NCI-H345 treated with DMSO at 0.1 percent for 48 hours (cell line): ENCODE results near the gene NOXO1.

Experiments
- DNase-seq: peaks from one replicate; lab custom pipeline; 2025; ENCODE audit not compliant: unreplicated experiment; lab: John Stamatoyannopoulos, UW

Gene NOXO1

DNA sequence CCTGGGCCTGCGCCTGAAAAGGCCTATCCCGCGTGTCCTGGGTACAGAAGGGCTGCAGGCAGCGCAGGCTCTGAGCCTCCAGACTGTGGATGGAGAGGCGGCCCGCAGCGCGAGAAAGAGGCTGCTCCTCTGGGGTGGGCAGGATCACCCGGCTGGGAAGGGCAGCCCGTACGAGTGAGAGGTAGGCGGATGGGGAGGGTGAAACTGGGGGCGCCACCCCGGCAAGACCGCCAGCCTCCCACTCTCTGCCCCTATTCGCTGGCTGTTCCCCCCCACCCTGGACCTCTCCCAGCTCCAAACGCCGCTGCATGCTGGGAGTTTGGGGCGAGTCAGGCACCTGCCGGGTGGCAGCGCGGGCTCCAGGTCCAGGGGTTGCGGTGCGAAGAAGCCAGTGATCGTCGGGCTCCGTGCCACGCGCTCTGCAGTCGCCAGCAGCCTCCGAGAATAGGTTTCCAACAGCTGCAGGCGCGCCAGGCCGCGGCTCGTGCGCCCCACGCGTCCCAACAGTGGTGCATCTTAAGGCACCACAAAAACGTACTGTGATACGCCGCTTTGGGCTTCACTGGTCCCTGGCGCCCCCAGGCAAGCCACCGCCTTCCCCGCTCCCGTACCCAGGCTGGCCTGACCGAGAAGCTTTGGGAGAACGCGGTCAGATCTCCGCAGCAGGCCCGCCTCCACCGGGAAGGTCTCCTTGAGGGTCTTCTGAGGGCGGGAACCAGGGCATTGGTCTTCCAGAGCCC, 1.1 kb downstream of the NOXO1 start:
- DNase-seq = no peak

DNA sequence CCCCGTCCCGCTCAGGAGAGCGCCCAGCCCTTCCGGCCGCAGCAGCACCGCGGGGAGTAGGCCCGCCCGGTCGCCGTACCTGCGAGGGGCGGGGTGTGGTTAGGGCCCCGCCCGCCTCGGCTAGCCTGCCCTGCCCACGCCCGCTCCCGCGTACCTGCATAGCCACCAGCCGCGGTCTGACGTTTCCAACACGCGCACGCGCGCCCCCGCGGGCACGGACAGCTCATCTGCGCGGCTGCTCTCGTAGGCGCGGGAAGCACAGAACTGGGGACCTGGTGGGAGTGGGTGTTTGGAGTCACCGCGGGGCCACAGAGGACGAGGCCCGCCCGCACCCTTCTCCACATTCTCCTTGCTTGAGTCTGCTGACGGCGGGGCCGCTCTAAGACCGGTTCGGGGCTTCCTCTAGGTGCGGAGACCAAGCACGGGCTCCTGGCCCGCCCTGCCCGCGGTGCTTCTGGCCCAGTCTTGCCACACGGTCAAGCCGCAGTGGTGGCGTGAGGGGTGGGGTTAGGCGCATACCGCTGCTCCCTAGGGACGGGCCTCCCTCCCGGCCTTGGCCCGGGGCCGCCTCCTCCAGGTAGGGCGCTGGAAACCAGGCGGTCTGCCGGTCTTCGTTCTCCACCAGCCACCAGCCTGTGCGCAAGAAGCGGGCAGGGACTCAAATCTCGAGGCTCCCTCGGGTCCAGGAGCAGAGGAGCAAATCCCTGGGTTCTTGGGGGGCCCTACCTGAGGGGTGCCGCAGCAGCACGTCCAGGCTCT, 1.8 kb downstream of the NOXO1 start:
- DNase-seq = no peak

DNA sequence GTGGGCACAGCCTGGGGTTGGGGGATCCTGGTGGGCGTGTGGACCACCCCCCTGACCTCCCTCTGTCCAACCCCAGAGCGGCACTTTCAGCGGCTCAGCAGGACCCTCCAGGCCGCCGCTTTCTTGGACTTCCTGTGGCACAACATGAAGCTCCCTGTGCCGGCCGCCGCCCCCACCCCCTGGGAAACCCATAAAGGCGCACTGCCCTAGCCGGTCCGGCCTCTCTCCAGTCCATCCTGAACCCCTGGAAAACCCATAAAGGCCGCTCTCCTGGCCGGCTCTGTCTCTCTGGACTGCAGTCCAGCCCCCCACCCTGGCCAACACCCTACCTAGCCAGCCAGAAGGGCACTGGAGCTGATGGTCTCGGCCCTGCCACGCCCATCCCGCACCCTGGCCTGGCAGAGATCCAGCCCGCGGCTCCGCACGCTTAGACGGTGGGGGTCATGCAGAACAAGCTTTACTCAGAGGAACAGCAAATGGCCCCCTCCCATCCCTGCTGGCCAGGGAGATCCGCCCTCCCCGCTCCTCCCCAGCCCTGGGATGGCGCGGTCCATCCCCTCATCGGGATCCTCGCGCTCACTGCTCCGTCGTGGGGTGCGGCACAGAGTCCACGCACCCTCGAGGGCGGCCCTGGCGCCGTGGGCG, 2.7 kb downstream of the NOXO1 start:
- no peak for DNase-seq

DNA sequence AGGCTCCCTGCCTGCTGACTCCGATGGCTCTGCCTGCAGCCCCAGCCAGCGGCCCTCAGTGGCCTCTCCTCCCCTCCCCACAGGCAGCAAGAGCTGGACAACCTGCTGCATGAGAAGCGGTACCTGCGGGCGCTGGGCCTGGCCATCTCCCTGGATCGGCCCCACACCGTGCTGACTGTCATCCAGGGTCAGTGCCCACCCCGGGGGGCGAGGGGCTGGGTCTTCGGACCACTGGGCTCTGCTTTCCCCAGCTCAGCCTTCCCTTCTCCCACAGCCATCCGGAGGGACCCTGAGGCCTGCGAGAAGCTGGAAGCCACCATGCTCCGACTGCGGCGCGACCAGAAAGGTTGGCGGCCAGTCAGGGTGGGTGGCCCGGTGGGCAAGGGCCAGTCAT, 3.4 kb downstream of the NOXO1 start:
- no peak for DNase-seq

DNA sequence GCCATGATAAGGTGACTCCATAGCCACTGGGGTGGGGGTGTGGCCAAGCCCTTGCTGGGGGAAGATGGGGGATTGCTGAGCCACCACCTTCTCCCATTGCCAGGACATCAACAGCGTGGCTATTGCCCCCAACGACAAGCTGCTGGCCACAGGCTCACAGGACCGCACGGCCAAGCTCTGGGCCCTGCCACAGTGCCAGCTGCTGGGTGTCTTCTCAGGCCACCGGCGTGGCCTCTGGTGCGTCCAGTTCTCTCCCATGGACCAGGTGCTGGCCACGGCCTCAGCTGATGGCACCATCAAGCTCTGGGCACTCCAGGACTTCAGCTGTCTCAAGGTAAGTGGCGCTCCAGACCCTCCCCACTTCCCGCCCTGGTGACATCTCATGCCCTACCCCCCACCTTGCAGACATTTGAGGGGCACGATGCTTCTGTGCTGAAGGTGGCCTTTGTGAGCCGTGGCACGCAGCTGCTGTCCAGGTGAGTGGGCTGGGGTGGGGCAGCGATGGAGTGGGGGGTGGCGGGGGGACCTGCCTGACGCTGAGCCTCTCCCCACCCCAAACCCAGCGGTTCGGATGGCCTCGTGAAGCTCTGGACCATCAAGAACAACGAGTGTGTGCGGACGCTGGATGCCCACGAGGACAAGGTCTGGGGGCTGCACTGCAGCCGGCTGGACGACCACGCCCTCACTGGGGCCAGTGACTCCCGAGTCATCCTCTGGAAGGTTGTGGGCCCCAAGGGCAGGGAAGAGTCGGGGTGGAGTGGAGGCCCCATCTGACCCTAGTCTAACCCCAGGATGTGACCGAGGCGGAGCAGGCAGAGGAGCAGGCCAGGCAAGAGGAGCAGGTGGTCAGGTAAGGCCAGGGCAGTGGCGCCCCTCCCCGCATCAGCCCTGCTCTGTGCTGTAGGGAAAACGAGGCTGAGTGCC, 4.1 kb downstream of the NOXO1 start:
- no peak for DNase-seq

DNA sequence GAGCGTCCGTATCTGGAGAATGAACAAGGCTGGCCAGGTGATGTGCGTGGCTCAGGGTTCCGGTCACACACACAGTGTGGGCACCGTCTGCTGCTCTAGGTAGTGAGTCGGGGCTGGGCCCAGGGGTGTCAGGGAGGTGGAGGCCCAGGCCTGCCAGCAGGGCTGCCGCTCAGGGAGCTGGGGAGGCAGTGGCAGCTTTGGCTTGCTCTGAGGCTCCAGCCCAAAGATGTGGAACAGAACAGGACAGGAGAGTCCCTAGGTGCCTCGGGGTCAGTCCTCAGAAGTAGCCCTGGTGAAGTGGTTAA, 5.1 kb downstream of the NOXO1 start:
- no peak for DNase-seq

DNA sequence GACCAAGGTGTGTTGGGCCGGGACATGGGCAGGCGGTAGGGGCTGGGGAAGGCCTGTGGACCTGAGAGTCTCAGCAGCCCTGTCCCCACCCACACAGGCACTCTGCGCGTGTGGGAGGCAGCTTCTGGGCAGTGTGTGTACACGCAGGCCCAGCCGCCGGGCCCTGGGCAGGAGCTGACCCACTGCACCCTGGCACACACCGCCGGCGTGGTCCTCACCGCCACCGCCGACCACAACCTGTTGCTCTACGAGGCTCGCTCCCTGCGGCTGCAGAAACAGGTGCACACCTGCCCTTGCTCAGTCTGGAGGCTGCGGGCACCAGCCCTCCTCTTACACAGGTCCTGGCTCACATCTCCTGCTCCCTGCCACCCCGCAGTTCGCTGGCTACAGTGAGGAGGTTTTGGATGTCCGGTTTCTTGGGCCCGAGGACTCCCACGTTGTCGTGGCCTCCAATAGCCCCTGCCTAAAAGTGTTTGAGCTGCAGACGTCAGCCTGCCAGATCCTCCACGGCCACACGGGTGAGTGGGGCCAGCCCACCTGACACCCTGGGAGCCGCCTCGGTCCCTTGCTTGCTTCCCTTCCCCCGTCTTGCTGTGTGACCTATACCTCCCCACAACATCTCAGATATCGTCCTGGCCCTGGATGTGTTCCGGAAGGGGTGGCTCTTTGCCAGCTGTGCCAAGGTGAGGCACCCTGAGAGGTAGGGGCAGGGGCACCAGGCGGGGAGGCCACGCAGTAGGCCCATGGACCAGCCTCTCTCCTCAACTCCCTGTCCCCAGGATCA, 5.6 kb downstream of the NOXO1 start:
- no peak for DNase-seq

DNA sequence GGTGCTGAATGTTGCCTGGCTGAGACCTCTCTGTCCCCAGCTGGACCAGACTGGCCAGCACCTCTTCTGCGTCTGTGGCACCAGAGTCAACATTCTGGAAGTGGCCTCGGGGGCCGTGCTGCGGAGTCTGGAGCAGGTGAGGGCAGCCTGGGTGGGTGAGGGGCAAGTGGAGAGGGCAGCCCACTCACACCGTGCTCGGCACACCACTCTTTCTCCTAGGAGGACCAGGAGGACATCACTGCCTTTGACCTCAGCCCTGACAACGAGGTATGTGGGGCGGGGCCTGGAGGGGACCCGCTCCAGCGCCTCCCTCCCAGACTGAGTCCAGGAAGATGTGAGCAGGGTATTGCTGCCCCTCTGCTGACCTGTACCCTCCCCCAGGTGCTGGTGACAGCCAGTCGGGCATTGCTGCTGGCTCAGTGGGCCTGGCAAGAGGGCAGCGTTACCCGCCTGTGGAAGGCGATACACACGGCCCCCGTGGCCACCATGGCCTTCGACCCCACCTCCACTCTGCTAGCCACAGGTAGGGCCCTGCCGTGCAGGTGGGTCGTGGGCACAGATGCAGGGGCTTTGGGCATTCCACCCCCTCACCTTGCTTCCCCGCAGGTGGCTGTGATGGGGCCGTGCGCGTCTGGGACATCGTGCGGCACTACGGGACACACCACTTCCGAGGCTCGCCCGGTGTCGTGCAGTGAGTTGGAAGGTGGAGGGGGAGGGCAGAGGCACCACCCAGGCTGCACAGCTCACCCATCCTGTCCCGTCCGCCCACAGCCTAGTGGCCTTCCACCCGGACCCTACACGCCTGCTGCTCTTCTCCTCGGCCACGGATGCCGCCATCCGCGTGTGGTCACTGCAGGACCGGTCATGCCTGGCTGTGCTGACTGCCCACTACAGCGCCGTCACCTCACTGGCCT, 6.9 kb downstream of the NOXO1 start:
- DNase-seq = no peak

DNA sequence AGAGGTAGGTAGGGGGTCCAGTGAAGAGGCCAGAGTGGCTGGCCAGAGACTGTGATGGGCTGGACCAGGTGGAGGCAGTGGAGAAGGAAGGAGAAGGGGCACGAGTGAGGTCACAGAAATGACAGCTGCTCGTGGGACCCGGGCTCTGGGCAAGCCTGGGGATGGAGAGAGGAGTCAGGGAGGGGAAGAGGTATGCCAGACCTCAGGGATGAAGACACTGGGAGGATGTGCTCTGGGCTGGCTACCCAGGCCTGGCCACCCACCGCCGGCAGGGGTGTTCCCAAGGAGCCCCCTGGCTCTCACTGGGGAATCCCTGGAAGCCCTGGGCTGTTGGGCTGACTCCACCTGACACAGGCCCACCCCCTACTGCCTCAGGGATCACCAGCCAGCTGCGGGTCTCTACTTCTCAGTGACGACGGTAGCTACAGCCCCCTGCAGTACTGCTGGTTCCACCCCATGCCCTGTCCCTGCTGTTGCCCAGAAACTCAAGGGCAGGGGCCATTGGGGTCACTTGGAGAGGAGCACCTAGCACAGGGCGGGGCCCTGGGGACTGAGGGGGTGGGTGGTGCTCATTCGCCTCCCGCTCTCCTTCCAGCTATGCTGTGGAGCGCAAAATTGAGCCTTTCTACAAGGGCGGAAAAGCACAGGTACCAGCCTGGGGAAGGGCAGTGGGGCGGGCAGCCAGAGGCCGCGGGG, 7.7 kb downstream of the NOXO1 start:
- no peak for DNase-seq

DNA sequence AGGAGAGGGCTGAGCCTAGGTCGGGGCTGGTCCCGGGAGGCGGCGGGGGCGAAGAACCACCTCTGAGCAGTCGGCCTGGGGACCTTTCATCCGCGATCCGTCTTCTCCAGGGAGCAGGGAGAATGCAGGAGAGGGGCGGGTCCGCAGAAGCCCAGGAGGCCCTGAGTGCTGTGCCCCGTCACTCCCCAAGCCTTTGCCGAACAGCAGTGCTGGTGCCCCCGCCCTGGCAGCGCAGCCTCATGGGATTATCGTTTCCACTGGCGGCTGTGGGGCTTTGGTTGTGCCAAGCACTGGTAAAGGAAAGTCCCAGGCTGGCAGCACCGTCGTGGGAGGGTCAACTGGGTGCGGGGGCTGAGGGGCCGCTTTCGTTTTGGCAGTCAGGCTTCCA, 8.8 kb downstream of the NOXO1 start:
- no peak for DNase-seq

DNA sequence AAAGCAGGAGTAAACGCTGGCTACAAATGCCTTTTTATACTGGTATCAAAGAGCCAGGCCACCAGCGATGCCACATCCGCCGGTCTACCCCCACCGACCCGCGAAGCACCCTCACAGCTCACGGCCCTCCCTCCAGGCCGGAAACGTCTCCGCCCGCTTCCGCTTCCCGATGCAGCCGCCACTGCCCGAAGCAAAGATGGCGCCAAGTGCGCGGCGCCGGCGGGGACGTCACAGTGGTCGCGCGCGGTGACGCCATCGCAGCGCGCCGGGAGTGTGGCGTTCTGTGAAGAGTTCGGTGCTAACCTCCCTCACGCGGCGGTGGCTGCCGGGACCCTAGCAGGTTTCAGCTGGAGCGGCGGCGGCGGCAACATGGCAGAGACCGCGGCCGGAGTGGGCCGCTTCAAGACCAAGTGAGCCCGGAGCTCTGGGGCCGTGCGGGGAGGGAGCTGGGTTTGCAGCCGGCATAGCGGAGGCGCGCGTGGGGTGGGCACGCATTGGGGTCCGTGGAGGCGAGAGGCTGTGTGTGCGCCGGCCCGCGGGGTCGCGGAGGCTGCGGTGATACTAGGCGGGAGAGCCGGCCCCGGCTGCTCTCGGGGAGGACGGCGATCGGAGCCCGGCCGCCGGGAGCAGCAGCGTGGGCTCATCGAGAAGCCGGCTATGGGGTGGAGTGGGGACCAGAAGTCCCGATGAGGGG, 9.3 kb downstream of the NOXO1 start, which contains the start of gene TBL3:
Gene TBL3, plus strand, starts transcription at position 258 of the 694 bp plus-strand sequence. Its CDS starts 112 bp downstream, at position 370.
- peak; percentile 77 for DNase-seq

DNA sequence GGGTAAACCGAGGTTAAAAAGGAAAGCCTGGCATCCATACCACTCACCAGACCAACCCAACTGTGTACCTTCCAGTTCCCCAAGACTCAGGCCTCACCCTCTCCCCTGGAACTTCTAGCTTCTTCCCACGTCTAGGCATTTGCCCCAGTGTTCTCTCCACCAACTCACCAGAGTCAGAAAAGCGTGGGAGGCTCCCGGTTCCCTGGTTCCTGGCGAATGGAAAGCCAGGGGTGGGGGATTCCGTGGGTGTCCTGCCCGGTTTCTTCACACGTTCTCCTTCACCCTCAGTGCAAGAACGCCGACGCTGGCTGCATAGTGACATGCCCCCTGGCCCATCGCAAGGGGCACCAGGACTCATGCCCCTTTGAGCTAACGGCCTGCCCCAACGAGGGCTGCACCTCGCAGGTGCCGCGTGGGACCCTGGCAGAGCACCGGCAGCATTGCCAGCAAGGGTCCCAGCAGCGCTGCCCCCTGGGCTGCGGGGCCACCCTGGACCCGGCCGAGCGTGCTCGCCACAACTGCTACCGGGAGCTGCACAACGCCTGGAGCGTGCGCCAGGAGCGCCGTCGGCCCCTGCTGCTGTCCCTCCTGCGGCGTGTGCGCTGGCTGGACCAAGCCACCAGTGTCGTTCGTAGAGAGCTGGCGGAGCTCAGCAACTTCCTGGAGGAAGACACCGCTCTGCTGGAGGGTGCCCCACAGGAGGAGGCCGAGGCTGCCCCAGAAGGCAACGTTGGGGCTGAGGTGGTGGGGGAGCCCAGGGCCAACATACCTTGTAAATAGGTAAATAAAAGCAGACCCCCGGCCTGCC, 12.9 kb downstream of the NOXO1 start:
- DNase-seq = no peak

DNA sequence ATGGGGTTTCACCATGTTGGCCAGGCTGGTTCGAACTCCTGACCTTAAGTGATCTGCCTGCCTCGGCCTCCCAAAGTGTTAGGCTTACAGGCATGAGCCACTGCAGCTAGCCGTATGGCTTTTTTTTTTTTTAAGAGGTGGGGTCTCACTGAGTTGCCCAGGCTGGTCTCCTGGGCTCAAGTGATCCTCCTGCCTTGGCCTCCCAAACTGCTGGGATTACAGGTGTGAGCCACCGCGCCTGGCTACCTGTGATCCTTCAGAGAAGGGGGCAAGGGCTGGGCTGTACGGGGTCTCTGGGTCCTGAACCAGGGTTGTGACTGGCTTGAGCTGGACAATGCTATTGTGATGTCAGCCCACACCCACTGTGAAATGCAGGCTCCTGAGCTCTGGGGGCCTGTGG, 14.8 kb downstream of the NOXO1 start, which contains the start of gene RNF151:
Gene RNF151, plus strand, starts transcription at position 397 of the 400 bp plus-strand sequence. CDS start 26 bp downstream, outside the sequence.
- no peak for DNase-seq

DNA sequence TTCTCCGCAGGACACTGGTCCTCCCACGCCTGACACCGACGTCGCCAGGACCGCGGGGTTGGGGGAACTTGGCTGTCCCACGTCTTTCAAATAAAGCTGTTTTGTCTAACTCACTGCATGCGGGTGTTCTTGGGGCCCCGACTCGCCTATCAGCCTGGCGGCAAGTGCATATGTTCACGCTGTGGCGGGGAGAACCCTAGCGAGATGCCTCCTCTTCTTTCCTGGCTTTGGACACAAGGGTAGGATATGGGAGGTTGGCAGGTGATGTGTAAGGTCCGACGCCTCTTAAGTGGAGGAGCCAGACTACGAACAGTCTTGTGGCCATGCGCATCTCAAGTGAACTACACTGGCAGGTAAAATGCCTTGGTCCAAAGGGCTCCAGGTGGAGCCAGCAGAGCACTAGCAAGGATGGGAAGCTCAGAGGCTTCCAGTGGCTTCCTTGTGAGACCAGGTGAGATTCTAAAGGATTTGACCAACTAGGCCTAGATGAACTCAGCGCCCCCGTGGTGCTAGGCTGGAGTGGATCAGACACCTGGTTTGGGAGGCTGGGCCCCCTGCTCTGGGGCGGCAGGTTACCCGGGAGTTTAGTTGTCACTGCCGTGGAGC, 15.8 kb downstream of the NOXO1 start:
- no peak for DNase-seq

DNA sequence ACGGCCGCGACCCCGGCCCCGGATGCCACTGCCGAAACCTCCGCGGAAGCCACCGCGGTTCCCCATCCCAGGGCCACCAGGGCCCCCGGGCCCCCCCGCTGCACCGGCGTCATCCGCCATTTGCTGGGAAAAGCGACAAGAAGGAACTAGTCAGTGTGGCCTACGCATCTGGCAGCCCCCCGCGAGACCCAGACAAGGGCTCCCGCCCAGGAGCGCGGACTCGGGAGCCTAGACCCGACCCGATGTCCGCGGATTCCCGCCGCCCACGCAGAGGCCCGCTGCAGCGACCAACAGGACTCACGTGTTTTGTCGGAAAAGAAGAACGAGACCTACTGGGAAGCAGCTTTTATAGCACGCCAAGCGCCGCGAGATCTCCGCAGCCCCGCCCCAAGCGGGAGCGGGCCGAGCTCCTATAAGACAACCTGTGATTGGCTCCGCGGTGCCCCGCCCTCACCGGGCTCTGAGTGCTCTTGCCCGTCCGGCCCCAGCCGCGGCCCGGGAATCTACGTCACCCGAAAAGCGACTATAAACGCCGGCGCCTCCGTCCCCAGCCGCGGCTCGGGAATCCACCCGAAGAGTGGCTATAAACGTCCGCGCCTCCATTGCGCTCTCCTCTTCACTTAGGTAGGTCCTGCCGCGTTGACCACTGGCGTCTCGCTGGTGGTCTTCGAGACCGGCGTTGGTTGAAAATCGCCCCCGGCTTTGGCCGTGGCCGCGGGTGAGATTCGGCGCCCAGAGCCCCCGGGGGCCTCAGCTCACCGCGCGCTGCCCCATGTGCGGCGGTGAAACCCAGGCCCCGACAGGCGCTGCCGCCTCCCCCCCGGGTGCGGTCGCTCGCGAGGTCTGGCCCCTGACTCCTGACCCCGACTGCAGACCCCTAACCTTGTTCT, 16.5 kb downstream of the NOXO1 start, which contains the start of gene RPS2:
Gene RPS2, minus strand, starts transcription at position 321 of the 890 bp plus-strand sequence. Its CDS starts 201 bp downstream, at position 120.
- DNase-seq = peak; percentile 95
